ENCODE data around the gene CYP4F2.

Gene CYP4F2, protein sequence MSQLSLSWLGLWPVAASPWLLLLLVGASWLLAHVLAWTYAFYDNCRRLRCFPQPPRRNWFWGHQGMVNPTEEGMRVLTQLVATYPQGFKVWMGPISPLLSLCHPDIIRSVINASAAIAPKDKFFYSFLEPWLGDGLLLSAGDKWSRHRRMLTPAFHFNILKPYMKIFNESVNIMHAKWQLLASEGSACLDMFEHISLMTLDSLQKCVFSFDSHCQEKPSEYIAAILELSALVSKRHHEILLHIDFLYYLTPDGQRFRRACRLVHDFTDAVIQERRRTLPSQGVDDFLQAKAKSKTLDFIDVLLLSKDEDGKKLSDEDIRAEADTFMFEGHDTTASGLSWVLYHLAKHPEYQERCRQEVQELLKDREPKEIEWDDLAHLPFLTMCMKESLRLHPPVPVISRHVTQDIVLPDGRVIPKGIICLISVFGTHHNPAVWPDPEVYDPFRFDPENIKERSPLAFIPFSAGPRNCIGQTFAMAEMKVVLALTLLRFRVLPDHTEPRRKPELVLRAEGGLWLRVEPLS

DNA sequence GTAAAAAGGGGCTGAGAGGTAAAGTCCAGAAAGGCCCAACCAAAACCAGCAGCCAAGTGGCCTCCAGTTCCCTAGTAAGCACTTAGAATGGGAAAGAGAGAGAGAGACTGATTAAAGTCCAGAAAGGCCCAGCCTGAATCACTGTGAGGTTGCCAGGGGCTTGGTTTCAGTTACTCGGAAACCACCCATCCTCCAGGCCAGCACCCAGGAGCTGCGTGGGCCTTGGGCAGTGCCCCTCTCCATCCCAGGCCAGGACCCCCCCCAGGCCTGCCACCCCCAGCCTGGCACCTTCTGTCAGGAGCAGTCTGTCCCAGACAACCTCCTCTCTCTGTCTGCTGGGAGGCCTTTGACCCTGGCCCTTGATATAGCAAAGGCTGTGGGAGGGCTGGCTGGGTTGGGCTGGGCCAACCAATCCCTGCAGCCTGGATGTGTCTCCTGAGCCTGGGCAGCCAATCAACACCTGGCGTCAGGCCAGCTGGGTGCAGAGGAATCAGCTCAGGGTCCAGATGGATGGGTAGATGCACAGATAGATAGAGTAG lies at the start of gene CYP4F2:
Gene CYP4F2 (minus strand): TSS at position 337 of the 539 bp plus-strand sequence. CDS start 463 bp downstream, outside the sequence.
- POLR2A ChIA-PET, result interaction anchor here (0.5 kb wide), 1 partner anchor 827 kb away, joined by 3 read pairs; no protein-coding TSS in a partner anchor
- TF ChIP-seq, protein P1, sequence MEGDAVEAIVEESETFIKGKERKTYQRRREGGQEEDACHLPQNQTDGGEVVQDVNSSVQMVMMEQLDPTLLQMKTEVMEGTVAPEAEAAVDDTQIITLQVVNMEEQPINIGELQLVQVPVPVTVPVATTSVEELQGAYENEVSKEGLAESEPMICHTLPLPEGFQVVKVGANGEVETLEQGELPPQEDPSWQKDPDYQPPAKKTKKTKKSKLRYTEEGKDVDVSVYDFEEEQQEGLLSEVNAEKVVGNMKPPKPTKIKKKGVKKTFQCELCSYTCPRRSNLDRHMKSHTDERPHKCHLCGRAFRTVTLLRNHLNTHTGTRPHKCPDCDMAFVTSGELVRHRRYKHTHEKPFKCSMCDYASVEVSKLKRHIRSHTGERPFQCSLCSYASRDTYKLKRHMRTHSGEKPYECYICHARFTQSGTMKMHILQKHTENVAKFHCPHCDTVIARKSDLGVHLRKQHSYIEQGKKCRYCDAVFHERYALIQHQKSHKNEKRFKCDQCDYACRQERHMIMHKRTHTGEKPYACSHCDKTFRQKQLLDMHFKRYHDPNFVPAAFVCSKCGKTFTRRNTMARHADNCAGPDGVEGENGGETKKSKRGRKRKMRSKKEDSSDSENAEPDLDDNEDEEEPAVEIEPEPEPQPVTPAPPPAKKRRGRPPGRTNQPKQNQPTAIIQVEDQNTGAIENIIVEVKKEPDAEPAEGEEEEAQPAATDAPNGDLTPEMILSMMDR (IDR thresholded peaks at IDR 0.05; ENCODE audit: insufficient read depth, low read length, missing control alignments), result no peak

DNA sequence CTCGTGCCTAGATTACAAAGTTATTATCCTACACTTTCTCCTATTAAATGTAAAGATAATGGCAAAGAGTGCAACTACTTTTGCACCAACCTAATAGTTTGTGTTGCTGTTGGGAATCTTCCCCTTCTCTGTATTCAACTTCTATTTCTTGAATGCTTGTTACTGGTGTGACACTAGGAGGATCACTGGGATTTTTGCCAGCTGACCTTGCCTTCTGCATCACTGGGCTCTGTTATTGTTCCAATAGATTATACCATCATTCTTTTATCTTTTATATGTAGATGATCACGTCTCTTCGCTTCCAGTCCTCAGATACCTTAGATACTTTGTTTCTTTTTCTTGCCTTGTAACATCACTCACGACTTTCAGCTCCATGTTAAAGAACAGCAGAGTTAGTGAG lies 47.4 kb upstream of the CYP4F2 start:
- POLR2A ChIA-PET, result no interaction called here
- DNase-seq (ENCODE audit: low read depth, low spot score), result no peak
- CTCF ChIA-PET, result no interaction called here

More for the DNA sequence above, at the start of gene CYP4F2:
- no peak within 1 kb of the TSS for H3K4me3 ChIP-seq (ENCODE audit: low read depth, low read length)
- no peak for DNase-seq (ENCODE audit: low read depth, low spot score)
- CTCF ChIA-PET, result no interaction called here

GRCh38 chr19:15944401-15944800 lies 46.5 kb upstream of the CYP4F2 start:
- CTCF ChIA-PET, result no interaction called here
- no peak overlapping the region for H3K4me3 ChIP-seq (ENCODE audit: low read depth, low read length)
- TF ChIP-seq, protein P1 (IDR thresholded peaks at IDR 0.05; ENCODE audit: insufficient read depth, low read length, missing control alignments), result no peak
- POLR2A ChIA-PET, result no interaction called here
- no peak for DNase-seq (ENCODE audit: low read depth, low spot score)

More for the DNA sequence above, 47.4 kb upstream of the CYP4F2 start:
- TF ChIP-seq, protein P1 (IDR thresholded peaks at IDR 0.05; ENCODE audit: insufficient read depth, low read length, missing control alignments), result no peak
- H3K4me3 ChIP-seq (ENCODE audit: low read depth, low read length), result no peak overlapping the region

DNA sequence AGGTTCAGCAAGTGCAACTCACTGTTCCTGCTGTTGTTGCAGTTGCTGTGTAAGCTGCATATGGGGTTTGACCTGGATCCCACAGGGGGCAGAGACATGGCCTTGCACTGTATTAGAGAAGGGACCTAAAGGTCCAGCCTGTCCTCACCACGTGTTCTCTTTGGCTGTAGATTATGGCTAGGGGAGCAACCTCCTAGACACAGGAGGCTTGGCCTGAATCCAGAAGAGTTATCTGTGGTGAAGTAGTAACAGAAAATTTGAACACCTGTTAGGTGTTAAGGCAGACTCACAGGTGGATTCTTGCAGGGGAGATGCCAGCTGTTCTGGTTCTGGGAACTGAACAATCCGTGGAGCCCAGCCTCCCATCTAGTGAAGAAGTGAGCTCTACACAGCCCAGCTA lies 39.9 kb upstream of the CYP4F2 start:
- TF ChIP-seq, protein P1 (IDR thresholded peaks at IDR 0.05; ENCODE audit: insufficient read depth, low read length, missing control alignments), result no peak
- no peak for DNase-seq (ENCODE audit: low read depth, low spot score)
- ChIA-PET CTCF (no interaction called here), POLR2A (no interaction called here)
- H3K4me3 ChIP-seq (ENCODE audit: low read depth, low read length), result no peak overlapping the region

GRCh38 chr19:15936950-15937349 lies 39.1 kb upstream of the CYP4F2 start:
- no peak for DNase-seq (ENCODE audit: low read depth, low spot score)
- ChIA-PET POLR2A (no interaction called here), CTCF (no interaction called here)
- TF ChIP-seq, protein P1 (IDR thresholded peaks at IDR 0.05; ENCODE audit: insufficient read depth, low read length, missing control alignments), result no peak
- no peak overlapping the region for H3K4me3 ChIP-seq (ENCODE audit: low read depth, low read length)

- TF ChIP-seq, protein P1 (IDR thresholded peaks at IDR 0.05; ENCODE audit: insufficient read depth, low read length, missing control alignments), result no peak
- DNase-seq (ENCODE audit: low read depth, low spot score), result no peak
- CTCF ChIA-PET, result no interaction called here
- H3K4me3 ChIP-seq (ENCODE audit: low read depth, low read length), result no peak overlapping the region
- POLR2A ChIA-PET, result no interaction called here
These were observed 38.3 kb upstream of the CYP4F2 start for GRCh38 chr19:15936173-15936572.

Data from AG04449 (cell line).